CD4-positive, alpha-beta T cell treated with Interleukin-21 for 1 hour (primary cell): Measurements from ENCODE around the gene ENKD1.

Experiments used
- DNase-seq: peaks from one replicate; pipeline ENCODE4 v3.0.0-alpha.2; 2020

The ENKD1 gene

DNA sequence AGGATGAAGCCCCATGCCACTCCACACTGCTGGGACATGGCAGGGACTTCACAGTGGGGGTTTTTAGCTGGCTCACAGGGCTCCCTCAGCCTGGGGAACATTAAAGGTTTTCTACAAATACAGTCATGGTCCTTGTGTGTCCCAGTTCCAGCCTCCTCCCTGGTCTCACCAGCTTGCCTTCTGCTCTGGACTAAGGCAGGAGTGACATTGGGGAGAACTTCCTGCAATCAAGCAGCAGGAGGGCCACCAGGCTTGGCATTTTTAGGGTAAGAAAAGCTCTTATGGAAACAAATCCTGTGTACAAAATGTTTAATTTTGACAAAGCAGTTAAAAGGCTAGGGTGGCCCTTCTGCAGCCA, 3.9 kb downstream of the ENKD1 start:
- no peak for DNase-seq

DNA sequence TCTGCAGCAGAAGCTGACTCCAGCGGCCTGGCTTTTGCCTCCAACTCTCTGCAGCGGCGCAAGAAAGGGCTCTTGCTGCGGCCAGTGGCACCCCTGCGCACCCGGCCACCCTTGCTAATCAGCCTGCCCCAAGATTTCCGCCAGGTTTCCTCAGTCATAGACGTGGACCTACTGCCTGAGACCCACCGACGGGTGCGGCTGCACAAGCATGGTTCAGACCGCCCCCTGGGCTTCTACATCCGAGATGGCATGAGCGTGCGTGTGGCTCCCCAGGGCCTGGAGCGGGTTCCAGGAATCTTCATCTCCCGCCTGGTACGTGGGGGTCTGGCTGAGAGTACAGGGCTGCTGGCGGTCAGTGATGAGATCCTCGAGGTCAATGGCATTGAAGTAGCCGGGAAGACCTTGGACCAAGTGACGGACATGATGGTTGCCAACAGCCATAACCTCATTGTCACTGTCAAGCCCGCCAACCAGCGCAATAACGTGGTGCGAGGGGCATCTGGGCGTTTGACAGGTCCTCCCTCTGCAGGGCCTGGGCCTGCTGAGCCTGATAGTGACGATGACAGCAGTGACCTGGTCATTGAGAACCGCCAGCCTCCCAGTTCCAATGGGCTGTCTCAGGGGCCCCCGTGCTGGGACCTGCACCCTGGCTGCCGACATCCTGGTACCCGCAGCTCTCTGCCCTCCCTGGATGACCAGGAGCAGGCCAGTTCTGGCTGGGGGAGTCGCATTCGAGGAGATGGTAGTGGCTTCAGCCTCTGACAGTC, 4.5 kb downstream of the ENKD1 start:
- no peak for DNase-seq

DNA sequence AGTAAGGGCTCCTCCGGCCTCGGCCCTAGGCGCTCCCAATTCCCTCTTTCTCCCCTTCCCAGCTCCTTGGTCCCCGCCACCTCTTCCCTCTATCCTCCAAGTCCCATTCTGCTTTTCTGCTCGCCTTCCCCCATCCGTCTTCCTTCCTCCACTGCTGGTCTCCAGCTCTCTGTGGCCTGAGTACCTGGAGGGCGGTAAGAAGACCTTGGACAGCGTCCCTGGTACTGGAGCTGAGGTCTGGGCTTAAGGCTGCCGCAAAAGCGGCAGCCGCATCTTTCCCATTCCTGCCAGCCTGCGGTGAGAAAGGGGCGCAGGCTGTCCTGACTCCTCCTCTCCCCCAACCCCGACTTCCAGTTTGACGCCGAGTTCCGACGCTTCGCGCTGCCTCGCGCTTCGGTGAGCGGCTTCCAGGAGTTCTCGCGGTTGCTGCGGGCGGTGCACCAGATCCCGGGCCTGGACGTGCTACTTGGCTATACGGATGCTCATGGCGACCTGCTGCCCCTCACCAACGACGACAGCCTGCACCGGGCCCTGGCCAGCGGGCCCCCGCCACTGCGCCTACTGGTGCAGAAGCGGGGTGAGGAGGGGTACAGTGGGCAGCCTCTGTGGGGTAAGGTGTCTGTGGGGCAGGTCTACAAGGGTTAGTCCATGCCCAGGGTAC, 5.3 kb downstream of the ENKD1 start:
- DNase-seq, result no peak

DNA sequence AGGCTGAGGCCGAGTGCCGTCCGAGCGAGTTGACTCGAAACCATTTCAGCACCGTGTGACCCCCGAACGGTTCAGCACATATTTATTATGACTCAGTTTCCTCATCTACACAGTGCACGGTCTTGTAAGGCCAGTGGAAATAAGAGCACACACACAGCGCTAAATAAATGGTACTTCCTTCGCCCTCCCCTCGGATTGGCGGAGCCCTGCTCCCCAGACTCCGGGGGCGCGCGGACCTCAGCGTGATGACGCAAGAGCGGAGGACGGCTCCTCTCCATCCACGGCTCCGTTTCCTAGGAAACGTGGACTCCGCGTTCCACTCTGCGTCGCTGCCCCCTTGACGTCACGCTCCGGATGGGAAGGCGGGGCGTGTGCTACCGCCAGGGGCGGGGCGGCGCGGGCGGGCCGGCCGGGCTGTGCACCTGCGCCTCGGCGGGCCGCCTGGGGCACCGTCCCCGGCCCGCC, 6.0 kb downstream of the ENKD1 start, which contains the start of gene PARD6A:
TSS of gene PARD6A (plus strand) at position 397 of the 465 bp plus-strand sequence. CDS start 79 bp downstream, outside the sequence.
- peak; percentile 98 for DNase-seq

DNA sequence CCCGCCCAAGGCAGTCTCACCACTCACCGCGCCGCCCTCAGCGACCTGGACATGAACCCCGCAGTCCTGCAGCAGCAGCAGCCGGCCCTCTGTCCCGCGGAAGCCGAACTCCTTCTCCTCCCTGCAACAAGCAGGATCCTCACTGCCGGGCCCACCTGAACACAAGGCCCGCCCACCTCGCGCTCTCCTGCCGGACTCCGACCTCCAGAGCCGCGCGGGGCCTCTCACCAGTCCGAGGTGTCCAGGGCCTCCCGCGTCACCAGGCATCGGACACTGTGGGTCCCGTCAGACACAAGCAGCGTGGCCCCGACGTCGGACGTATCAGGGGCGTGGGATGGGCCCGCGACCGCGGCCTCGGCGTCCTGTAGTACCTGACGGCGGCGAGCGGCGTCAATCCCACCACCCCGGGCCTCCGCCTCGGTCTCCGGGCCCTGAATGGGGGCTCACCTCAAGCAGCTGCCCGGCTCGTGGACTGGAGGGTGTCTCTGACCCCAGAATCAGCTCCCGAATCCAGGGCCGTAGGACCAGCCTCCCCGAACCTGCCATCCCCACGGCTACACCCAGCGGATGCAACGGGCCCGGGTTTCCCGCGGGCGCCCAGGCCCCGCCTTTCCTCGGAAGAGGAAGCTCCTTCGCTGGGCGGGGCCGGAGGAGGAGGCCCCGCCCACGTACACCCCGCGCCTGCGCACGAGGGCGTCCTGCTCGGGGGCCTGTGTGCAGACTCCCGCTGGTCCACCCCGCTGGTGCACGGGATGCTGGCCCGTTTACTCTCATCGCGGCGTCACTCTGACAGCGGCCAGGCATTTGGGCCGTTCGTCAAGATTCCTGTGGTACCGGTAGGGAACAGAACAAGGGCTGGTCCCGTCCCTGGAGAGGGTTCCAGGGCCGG, 6.6 kb downstream of the ENKD1 start, which contains the start of gene ACD:
TSS of gene ACD (minus strand) at position 586 of the 889 bp plus-strand sequence. CDS start at position 546, 40 bp downstream.
- peak; percentile 94 for DNase-seq

DNA sequence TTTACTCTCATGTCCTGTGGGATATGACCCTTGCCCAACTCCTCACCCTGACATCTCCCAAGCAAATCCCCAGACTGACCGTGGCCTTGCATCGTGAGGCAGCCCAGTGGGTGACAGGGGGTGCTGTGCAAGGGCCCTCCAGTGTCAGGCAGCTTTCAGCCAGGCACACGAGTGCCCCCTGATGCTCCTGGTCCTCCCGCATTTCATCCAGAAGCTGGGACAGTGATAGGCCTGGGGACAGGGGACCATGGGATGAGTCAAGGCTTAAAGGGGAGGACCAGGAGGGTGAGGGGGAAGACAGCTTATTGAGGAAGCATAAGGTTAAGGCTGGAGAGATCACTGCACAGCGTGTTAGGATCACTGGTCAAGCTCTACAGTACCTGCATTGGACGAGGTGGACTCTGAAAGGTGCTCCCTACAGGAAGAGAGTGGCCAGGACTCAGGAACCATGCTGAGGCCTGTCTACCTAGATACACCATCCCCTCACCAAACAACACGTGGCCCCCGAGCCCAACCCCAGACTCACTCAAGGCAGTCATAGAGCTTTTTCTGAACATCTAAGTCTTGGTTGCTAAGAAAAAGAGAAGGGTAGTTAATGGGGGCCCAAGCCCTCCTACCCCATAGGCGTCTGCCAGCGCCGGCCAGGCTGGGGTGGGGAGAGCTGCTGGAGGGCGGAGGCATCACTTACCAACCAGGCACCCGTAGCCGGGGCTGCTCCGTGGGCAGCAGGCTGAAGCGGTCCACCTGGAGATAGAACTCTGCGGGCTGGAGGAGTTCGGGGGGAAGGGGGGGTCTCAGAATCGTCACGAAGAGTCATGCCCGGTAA, 7.5 kb downstream of the ENKD1 start:
- DNase-seq, result no peak

DNA sequence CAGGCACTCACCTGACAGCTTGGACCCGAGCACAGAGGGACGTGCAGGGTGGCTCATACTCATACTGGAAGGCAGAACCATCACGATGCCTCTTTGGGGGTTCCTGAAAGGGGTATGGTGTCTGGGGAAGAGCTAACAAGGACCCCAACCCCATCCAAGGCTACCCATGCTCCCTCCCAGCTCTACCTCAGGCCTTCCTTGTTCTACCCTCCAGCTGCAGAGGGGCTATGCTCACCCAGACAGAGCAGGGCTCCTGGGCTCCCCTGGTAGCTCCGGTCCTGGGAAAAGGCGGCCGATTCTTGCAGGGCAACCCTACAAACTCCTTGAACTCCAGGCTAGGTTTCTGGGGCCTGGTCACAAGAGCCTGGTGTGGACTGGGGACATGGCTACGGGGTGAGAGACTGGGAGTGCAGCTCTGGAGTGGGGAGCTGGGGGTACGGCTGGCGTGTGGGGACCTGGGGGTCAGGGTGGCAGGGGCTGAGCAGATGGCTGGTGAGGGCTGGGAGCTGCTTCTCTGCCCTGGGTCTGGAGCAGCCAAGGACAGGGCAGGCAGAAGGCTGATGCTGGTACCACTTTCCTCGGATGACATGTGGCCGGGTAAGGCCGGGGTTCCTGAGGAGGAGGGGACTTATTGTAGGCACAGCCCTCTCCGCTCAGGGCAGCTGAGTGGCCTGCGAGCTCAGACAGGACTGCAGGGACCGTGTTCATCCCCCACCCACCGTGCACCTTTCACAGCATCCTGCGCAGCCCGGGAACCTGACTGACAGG, 8.6 kb downstream of the ENKD1 start:
- DNase-seq, result no peak

DNA sequence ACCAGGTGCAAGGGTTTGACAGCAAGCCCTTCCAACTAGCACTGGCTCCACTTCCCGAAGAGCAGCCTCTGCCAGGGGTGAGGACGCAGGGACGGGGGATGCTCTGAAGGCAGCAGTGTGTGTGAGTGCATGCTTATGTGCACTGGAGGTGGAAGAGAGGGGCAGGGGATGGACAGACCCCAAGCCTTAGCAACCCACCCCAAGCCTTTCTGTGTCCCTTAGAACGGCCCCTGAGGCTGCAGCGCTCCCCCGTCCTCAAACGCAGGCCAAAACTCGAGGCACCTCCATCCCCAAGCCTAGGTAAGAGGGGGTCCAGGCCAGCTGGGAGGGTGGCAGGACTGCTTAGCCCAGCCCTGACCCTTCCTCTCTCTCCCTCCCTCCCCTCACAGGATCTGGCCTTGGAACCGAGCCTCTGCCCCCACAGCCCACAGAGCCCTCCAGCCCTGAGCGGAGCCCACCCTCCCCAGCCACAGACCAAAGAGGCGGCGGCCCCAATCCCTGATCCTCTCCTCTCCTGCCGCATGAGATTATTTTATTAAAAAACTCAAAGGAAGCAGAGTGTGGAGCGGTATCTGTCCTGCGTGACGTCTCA, 9.4 kb downstream of the ENKD1 start:
- DNase-seq, result no peak

DNA sequence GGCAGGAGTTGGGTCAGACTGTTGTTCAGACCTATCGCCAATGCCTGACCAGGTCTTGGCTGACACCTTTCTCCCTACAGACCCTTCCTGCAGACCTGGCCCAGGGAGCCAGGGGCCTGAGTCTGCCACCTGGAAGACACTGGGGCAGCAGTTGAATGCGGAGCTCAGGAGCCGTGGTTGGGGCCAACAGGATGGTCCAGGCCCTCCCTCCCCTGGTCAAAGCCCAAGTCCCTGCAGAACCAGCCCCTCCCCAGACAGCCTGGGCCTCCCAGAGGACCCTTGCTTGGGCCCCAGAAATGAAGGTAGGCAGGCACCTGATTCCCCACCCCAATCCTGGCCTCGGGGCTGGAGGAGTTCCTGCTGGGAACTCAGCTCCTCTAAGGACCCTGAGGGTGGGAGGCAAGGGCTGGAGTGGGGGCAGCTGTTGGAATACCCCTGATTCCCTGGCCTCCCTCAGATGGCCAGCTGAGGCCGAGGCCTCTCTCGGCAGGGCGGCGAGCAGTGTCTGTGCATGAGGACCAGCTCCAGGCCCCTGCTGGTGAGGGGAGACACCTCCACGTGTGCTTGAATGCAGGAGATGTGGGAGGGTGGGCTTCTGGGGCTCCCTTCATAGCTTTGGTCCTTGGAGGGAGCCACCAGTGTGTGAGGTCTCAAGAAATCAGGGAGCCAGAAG, 10.1 kb downstream of the ENKD1 start:
- DNase-seq, result no peak

DNA sequence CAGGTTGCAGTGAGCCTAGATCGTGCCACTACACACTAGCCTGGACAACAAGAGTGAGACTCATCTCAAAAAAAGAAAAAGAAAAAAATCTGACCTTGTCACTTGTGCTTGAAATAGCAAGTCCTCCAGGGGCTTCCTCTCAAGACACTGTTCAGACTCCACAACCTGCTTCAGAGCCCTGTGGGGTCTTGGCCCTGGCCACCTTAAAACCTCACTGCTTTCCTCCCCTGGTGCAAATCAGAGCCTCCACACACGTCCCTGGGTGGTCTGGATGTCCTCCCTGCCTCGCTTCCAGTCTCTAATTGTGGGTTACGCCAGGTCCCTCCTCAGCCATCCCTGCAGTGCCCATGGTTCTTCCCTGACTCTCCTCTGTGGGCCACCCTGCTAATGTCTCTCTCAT, 11.2 kb downstream of the ENKD1 start:
- DNase-seq, result no peak

DNA sequence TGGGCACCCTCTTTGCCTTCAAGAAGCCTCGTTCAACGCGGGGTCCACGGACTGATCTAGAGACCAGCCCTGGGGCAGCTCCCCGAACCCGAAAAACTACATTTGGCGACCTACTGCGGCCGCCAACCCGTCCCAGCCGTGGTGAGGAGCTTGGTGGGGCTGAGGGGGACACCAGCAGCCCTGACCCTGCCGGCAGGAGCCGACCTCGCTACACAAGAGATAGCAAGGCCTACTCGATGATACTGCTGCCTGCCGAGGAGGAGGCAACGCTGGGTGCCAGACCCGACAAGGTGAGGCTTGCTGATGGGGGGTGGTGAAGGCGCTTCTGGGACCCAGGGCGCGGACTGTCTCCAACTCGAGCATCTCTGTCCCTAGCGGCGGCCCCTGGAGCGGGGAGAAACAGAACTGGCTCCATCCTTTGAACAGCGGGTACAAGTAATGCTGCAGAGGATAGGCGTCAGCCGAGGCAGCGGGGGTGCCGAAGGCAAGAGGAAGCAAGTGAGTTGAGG, 12.1 kb downstream of the ENKD1 start:
- DNase-seq, result no peak

DNA sequence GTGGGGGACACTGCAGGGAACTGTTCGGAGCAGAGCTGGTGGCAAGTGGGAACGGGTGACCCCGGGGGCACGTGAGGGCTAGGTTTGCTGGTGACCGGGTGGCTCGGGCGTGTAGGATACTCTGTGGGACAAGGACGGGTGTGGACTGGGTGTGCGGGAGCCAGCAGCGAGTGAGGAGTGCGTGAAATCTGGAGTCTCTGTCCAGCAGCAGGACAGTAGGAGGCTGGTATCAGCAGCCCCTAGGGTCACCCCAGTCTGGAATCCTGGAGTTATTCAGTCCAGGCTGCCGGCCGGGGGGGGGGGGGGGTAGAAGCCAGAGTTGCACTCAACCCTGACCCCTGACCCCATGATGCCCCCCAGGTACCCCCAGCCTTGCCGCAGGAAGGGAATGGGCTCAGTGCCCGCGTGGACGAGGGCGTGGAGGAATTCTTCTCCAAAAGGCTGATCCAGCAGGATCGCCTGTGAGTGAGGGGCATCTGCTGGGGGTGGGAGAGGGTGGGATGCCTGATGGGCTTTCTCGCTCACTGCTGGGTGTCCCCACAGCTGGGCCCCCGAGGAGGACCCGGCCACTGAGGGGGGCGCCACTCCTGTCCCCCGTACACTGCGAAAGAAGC, 12.7 kb downstream of the ENKD1 start:
- no peak for DNase-seq

DNA sequence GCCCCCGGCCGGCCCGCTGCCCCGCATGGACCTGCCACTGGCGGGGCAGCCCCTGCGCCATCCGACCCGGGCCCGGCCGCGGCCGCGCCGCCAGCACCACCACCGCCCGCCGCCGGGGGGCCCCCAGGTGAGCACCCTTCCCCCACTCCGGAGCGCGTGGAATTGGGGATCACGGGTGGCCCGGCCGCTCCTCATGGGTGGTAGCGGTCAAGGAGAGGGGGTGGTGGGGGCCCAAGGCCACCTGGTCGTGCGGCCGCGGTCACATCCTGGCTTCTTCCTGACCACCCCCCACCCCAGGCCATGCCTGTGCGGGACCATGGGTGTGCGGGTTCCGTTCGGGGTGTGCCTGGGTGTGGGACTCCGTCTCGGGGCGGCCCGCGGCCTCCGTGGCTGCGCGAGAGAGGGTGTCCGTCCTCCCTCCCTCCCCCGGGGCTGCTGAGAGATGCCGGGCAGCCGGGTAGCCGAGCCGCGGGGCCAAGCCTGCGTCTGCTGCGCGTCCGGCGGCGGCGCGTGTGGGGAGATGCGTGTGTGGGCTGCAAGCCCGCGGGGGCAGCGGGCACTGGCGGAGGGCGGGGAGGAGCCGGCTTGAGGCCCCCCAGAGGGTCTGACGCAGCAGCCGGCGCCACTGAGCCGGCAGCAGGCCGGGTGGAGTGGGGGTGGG, 13.3 kb downstream of the ENKD1 start:
- no peak for DNase-seq

DNA sequence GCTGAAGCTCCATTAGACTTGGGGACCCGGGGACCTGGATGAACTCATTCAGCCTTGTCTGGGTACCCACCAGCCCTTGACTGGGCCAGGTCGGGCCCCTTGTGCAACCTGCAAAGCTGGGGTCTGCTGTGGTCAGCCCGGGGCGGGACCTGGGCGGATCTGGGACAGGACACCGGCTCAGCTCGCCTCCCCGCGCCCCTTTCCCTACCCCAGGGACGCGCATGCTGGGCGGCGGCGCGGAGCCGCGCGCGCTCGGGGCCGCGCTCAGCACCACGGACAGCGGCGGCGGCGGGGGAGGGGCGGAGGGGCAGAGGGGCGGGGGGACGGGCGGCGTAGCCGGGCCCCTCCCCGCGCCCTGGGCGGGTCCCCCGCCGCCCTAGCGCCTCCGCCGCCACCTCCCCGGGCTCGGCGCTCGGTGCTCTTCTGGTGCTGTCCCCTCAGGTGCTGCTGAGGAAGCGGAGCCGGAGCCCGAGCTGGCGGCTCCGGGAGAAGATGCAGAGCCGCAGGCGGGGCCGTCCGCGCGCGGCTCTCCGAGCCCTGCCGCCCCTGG, 13.9 kb downstream of the ENKD1 start:
- DNase-seq, result no peak

DNA sequence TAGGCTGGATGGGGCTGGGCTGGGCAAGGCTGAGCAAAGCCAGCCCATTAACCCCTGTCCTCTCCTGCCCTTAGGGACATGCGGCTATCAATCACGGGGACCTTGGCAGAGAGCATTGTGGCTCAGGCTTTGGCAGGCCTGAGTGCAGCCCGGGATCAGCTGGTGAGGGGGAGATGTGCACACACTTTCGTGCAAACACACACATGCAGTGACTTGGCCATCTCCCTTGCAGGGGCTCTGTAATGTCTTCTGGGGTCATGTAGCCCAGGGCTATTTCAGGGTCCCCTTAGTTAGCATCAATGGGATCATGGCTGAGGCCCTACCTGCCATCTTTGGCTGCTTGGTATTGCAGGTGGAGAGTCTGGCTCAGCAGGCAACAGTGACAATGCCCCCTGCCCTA, 14.7 kb downstream of the ENKD1 start:
- DNase-seq, result no peak

DNA sequence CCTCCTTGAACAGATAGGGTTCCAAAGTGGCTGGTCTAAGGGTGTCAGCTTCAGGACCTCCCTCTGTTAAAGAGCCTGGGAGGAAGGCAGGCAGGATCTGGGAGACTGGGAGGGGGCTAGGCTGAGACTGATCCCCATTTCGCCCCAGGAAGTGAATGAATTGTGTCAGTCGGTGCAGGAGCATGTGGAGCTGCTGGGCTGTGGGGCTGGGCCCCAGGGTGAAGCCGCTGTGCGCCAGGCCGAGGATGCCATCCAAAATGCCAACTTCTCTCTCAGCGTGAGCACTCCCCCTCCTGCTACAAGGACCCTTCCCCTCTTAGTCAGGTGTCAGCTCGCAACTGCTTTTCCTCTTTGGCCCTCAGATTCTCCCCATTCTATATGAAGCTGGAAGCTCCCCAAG, 15.5 kb downstream of the ENKD1 start:
- no peak for DNase-seq

DNA sequence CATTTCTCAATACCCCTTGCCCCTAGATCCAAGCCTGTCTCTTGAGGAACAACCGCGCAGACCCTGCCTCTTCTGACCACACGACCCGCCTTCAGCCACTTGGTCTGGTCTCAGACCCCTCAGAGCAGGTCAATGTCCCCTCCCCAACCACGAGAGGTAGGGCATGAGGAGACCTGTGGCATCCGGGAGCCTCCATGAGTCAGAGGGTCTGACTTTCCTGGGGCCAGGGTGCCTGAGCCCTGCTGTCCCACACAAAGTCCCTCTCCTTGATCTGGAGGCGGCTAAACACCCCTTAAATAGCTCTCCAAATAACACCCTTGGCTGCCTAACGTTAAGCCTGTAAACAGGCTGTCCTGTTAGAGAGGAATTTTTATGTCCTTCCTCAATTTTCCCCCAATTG, 16.5 kb downstream of the ENKD1 start:
- DNase-seq, result no peak

DNA sequence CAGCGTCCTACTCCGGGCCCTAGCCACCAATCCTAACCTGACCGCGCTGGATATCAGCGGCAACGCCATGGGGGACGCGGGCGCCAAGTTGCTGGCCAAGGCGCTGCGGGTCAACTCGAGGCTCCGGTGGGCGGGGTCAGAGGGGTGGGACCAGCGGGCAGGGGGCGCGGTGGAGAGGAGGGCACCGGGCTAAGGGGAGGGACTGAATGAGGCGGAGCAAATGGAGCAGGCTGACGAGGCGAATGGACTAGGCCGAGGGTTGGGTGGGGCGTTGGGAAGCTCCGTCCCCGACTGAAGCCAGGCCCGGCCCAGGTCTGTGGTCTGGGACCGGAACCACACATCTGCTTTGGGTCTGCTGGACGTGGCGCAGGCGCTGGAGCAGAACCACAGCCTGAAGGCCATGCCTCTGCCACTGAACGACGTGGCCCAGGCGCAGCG, 17.0 kb downstream of the ENKD1 start:
- DNase-seq, result no peak
